Neural progenitor cell (in vitro differentiated cells): ENCODE measurements around the gene GNAT1.

Experiments used
- CTCF ChIP-seq: fragments of 200-600 bp; sonication (generic); IDR thresholded peaks from 2 replicates; pipeline ENCODE4 v1.5.1; 2017; ENCODE audit warnings: antibody characterized with exemption, mild to moderate bottlenecking
- EZH2 ChIP-seq: fragments of 200-600 bp; sonication (generic); IDR thresholded peaks from 2 replicates; pipeline ENCODE4 v1.6.1; 2017; ENCODE audit warnings: antibody characterized with exemption, mild to moderate bottlenecking, moderate library complexity
- EZH2phosphoT487 ChIP-seq: fragments of 200-600 bp; sonication (generic); IDR thresholded peaks from 2 replicates; pipeline ENCODE4 v1.6.1; 2017; ENCODE audit warnings: antibody characterized with exemption

DNA sequence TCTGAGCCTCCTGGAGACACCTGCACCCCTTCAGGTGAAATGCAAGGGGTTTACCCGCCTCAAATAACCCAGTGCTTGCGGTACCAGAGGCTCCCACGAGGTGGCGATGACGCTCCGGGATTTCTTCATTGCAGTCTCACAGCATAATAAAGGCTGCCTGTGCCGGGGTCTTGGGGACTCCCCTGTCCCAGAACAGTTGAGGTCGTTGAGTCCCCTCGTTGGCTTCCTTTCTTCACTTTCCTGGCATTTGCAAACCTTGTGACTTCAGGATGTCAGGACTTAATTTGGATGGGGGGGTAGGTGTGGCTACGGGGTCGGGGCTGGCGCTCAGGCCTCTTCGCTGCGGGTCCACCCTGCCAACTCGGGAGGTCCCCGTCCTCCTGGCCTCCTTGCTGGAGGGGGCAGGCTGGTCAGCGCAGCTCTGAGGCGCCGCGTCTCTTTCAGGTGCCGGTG lies 1.3 kb downstream of the GNAT1 start:
- TF ChIP-seq CTCF (peak; percentile 93), EZH2phosphoT487 (no peak), EZH2 (no peak)
